ENCODE results near the gene RAB33A. TPM values are rescaled to one million over a fixed set of nuclear protein-coding genes. Genes with fewer than 3 reads are reported as not detected.
A peak's percentile ranks its signal among the peaks of the same experiment; 100 is the strongest.

The RAB33A gene
- total and polyA plus RNA-seq, 2 donors (not counting 1 experiment from before 2014, with no cell fraction given), result 2.8 to 18.3 TPM

DNA sequence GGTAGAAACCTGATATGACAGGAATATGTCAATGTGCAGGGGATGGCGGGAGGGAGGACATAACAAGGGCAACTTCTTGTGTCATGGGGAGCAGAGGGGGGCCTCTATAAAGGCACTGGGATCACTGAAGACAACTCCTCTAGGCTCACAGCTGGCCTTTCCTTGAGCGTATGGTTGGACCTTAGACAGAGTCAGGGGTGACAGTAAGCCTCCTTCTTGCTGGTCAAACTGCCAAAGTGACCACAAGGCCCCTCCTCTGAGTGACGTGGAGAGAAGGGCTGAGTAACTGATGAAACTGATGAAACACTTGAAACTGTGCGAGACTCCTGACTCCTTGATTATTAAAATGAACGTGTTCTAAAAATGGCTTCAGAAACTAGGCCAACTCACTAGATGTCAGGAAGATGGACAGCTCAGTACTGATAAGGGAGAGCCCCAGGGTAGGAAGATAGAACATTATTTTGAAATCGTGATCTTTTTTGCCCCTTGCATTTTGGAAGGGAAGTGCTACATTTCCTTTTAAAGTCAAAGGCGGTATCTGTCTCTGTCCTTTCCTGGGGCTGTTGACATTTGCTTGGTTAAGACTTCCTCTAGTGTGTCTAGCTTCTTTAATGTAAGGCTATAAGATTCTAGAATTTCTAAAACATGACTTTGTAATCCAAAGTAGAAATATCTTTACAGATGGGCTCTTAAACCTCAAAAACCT lies 1.6 kb downstream of the RAB33A start:
- Histone ChIP-seq H3K36me3 (ENCODE audit: control insufficient read depth, insufficient read depth, low read length) (no peaks in the 10 kb centered on the region), H3K4me3 (replicated peaks in 1 of 4; ENCODE audit: control extremely low read depth in 1 of 4, insufficient read depth in 1 of 4, low read depth in 3 of 4, low read length in 4 of 4) (peak overlapping the region in 2 of 4 experiments; percentile 54 to 55), H4K20me1 (ENCODE audit: control insufficient read depth, extremely low read depth, insufficient read depth, low read length) (no peaks in the 10 kb centered on the region), H3K9ac (ENCODE audit: insufficient read depth, low read length) (no peak overlapping the region), H3K27me3 (ENCODE audit: control insufficient read depth, insufficient read depth, low read length) (no peaks in the 10 kb centered on the region), H3K27ac (ENCODE audit: insufficient read depth, low read length) (peak overlapping the region; percentile 77), H3K9me3 (ENCODE audit: control insufficient read depth, insufficient read depth, low read depth, low read length) (no peaks in the 10 kb centered on the region), H2AFZ (ENCODE audit: low read length) (no peak overlapping the region), H3K4me1 (ENCODE audit: control insufficient read depth, extremely low read depth, insufficient read depth, low read length) (peaks cover 7% of the 10 kb centered on the region), H3K79me2 (ENCODE audit: control insufficient read depth, insufficient read depth, low read length) (no peaks in the 10 kb centered on the region), H3K4me2 (ENCODE audit: extremely low read depth, insufficient read depth, low read length) (peak overlapping the region; percentile 38)
- peak; percentile 79 to 93 for DNase-seq (ENCODE audit: low read depth in 2 of 2)
- no peak for TF ChIP-seq EZH2 (IDR thresholded peaks at IDR 0.05; ENCODE audit: low read length, missing control alignments)
- TF ChIP-seq, protein P1, sequence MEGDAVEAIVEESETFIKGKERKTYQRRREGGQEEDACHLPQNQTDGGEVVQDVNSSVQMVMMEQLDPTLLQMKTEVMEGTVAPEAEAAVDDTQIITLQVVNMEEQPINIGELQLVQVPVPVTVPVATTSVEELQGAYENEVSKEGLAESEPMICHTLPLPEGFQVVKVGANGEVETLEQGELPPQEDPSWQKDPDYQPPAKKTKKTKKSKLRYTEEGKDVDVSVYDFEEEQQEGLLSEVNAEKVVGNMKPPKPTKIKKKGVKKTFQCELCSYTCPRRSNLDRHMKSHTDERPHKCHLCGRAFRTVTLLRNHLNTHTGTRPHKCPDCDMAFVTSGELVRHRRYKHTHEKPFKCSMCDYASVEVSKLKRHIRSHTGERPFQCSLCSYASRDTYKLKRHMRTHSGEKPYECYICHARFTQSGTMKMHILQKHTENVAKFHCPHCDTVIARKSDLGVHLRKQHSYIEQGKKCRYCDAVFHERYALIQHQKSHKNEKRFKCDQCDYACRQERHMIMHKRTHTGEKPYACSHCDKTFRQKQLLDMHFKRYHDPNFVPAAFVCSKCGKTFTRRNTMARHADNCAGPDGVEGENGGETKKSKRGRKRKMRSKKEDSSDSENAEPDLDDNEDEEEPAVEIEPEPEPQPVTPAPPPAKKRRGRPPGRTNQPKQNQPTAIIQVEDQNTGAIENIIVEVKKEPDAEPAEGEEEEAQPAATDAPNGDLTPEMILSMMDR (conservative IDR thresholded peaks at IDR 0.05 in 1 of 2, IDR thresholded peaks at IDR 0.05 in 1 of 2; ENCODE audit: low read depth in 1 of 2, low read length in 2 of 2), result no peak

- DNase-seq (ENCODE audit: low read depth in 2 of 2), result peak; percentile 71 to 85
- Histone ChIP-seq H2AFZ (ENCODE audit: low read length) (no peak overlapping the region), H3K9me3 (ENCODE audit: control insufficient read depth, insufficient read depth, low read depth, low read length) (no peaks in the 10 kb centered on the region), H3K9ac (ENCODE audit: insufficient read depth, low read length) (no peak overlapping the region), H3K79me2 (ENCODE audit: control insufficient read depth, insufficient read depth, low read length) (no peaks in the 10 kb centered on the region), H3K4me1 (ENCODE audit: control insufficient read depth, extremely low read depth, insufficient read depth, low read length) (peaks cover 7% of the 10 kb centered on the region), H3K27me3 (ENCODE audit: control insufficient read depth, insufficient read depth, low read length) (no peaks in the 10 kb centered on the region), H4K20me1 (ENCODE audit: control insufficient read depth, extremely low read depth, insufficient read depth, low read length) (no peaks in the 10 kb centered on the region), H3K4me2 (ENCODE audit: extremely low read depth, insufficient read depth, low read length) (no peak overlapping the region), H3K27ac (ENCODE audit: insufficient read depth, low read length) (peak overlapping the region; percentile 77), H3K4me3 (replicated peaks in 1 of 4; ENCODE audit: control extremely low read depth in 1 of 4, insufficient read depth in 1 of 4, low read depth in 3 of 4, low read length in 4 of 4) (no peak overlapping the region), H3K36me3 (ENCODE audit: control insufficient read depth, insufficient read depth, low read length) (no peaks in the 10 kb centered on the region)
- TF ChIP-seq, protein P1 (conservative IDR thresholded peaks at IDR 0.05 in 1 of 2, IDR thresholded peaks at IDR 0.05 in 1 of 2; ENCODE audit: low read depth in 1 of 2, low read length in 2 of 2), result no peak
- TF ChIP-seq EZH2 (IDR thresholded peaks at IDR 0.05; ENCODE audit: low read length, missing control alignments), result no peak
These were observed 2.4 kb downstream of the RAB33A start for GRCh38 chrX:130174045-130174704.

GRCh38 chrX:130174937-130175336 lies 3.2 kb downstream of the RAB33A start:
- H3K36me3 ChIP-seq (ENCODE audit: control insufficient read depth, insufficient read depth, low read length), result no peaks in the 10 kb centered on the region
- H3K27me3 ChIP-seq (ENCODE audit: control insufficient read depth, insufficient read depth, low read length), result no peaks in the 10 kb centered on the region
- no peak overlapping the region for H2AFZ ChIP-seq (ENCODE audit: low read length)
- no peak overlapping the region for H3K9ac ChIP-seq (ENCODE audit: insufficient read depth, low read length)
- H3K4me3 ChIP-seq (replicated peaks in 1 of 4; ENCODE audit: control extremely low read depth in 1 of 4, insufficient read depth in 1 of 4, low read depth in 3 of 4, low read length in 4 of 4), result no peak overlapping the region
- H3K4me2 ChIP-seq (ENCODE audit: extremely low read depth, insufficient read depth, low read length), result no peak overlapping the region
- H4K20me1 ChIP-seq (ENCODE audit: control insufficient read depth, extremely low read depth, insufficient read depth, low read length), result no peaks in the 10 kb centered on the region
- no peaks in the 10 kb centered on the region for H3K9me3 ChIP-seq (ENCODE audit: control insufficient read depth, insufficient read depth, low read depth, low read length)
- H3K4me1 ChIP-seq (ENCODE audit: control insufficient read depth, extremely low read depth, insufficient read depth, low read length), result peaks cover 7% of the 10 kb centered on the region
- no peak for DNase-seq (ENCODE audit: low read depth in 2 of 2)
- H3K79me2 ChIP-seq (ENCODE audit: control insufficient read depth, insufficient read depth, low read length), result no peaks in the 10 kb centered on the region
- TF ChIP-seq, protein P1 (conservative IDR thresholded peaks at IDR 0.05 in 1 of 2, IDR thresholded peaks at IDR 0.05 in 1 of 2; ENCODE audit: low read depth in 1 of 2, low read length in 2 of 2), result no peak
- no peak for TF ChIP-seq EZH2 (IDR thresholded peaks at IDR 0.05; ENCODE audit: low read length, missing control alignments)
- no peak overlapping the region for H3K27ac ChIP-seq (ENCODE audit: insufficient read depth, low read length)

All from fibroblast of lung (primary cell).